Embryonic facial prominence (tissue), 1 donor: ENCODE results near the gene BOLA2.
"Not testable (repeated sequence)": the region's sequence is repeated elsewhere in the genome, so short reads cannot be mapped to it uniquely, and the experiment has no call there.

Experiments
- DNase-seq: peaks from one replicate; pipeline ENCODE4 v3.0.0-alpha.2; 2016; ENCODE audit errors: extremely low spot score

BOLA2 gene

GRCh38 chr16:29454269-29454668 is at the start of gene BOLA2, which contains the start of gene SLX1B:
Gene BOLA2, minus strand, starts transcription at chr16:29454351. Its CDS starts 98 bp downstream, at chr16:29454253.
Gene SLX1B, plus strand, starts transcription at chr16:29454533.
- DNase-seq, result not testable (repeated sequence)

- DNase-seq, result not testable (repeated sequence)
These were observed 28.1 kb upstream of the BOLA2 start for GRCh38 chr16:29482276-29482675.

GRCh38 chr16:29472065-29472464 is 17.9 kb upstream of the BOLA2 start:
- not testable (repeated sequence) for DNase-seq

DNA sequence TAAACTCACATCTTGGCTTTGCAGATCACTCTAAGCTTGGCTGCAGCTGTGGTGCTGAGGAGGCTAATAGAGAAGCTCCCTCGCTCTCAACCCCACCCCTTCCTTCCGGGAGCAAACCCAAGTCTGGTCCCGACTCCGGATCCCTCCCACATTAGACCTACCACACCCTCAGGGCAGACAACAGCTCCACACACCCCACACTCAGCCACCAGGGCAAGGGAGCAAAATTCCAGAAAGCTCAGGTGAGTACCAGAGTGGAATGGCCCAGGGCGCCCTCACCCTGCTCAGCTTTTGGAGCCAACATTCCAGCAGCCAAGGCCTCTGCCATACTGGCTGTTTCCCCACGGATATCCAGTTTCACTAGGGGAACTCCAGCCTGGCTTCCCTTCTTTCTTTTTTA is 15.5 kb upstream of the BOLA2 start:
- DNase-seq, result not testable (repeated sequence)

DNA sequence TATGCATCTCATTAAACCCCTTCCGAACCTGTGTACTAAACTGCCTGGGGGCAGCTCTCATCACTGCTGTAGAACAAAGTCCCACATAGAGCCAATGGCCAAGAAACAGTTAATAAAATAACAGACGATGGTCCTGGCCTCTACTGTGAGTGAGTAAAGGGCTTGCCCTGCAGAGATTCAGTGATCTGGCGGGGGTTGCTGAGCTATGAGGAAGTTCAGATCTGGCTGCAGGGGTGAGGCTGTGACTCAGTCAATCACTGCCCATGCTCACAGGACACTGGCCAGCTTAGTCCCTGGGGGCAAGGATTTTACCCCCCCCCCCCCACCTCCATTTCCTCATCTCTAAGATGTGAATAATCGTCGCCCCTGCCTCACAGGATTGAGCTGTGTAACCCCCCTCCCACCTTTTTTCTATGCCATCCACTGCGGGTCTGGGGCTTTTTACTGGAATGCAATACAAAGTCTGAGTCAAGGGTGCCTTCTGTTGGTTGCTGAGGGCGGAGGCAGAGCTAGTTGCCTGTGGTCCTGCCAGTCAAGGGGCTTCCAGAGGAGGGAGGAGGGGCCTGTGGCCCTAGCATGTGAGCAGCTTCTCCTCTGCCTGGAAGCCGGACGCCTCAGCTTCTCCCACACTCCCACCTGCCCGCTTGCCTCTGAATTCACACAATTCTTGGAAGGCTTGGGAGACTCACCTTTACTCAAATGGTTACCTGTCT is 13.7 kb upstream of the BOLA2 start:
- not testable (repeated sequence) for DNase-seq

DNA sequence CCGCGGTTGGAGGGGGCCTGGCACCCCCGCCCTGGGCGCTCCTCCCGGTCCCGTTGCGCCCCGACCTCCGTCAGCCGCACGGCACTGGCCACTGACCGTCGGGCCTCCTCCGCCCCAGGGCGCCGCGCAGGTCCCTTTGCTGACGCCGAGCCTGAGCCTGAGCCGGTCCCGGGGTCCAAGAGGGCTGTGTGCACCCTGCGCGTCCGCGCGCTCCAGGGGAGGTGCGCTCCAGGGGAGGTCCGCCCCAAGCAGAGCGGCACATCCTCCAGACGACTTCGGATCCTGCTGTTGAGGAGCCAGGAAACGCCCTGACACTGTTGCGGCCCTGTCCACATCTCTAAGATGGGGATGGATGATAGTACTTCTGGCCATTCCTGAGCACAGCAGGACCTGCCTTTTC is 12.8 kb upstream of the BOLA2 start:
- DNase-seq, result not testable (repeated sequence)

DNA sequence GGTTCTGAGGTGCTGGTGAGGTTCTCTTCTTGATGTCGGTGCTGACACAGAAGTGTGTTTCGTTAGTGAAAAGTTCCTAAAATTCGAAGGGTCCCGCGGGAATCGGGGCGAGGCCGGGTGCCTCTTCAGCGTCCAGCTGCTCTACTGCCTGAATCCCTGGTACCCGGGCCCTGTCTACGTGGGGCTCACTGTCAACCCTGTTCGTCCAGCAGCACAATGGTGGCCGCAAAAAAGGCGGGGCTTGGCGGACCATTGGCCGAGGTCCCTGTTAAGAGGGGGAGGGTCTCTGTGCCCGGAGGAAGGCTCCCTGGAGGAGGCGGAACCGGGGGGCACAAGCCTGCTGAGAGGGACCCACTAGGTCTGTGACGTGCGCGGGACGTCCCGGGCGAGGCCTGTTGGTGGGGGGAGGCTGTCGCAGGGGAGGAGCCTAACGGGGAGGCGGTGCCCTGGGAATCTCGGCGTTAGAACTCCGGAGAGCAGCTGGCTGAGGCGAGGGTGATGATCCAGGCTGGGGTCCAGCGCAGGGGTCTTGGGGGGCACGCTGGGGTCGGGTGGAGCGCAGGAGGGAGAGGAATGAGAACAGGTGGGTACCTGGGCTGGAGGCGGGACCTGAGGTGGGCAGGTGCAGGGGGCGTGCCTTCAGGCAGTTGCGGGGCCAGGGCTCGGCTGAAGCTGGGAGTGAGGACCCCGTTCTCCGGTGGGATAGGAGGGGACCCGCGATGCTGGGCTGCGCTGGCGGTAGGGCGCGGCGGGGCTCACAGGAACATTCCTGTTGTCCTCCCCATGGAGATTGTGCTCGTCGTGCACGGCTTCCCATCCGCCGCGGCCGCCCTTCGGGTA is 12.1 kb upstream of the BOLA2 start:
- DNase-seq, result not testable (repeated sequence)

DNA sequence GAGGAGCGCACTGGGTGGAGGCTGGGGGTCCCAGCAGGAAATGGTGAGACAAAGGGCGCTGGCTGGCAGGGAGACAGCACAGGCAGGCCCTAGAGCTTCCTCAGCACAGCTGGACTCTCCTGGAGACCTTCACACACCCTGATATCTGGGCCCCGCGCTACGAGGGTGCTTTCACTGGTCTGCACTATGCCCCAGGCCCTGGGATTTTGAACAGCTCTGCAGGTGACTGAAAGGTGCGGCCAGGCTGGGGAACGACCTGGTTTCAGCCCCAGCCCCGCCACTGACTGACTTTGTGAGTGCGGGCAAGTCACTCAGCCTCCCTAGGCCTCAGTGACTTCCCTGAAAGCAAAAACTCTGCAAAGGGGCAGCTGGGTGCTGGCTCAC is 6.5 kb upstream of the BOLA2 start:
- not testable (repeated sequence) for DNase-seq

- not testable (repeated sequence) for DNase-seq
These were observed 5.8 kb upstream of the BOLA2 start, which contains the start of gene SULT1A4 for GRCh38 chr16:29459706-29460646. Gene SULT1A4, plus strand, starts transcription at chr16:29459913. Its CDS starts 1,473 bp downstream, at chr16:29461386.

- DNase-seq, result not testable (repeated sequence)
These were observed 3.5 kb upstream of the BOLA2 start for GRCh38 chr16:29457660-29458059.

GRCh38 chr16:29454828-29455227 is 677 bp upstream of the BOLA2 start:
- not testable (repeated sequence) for DNase-seq

DNA sequence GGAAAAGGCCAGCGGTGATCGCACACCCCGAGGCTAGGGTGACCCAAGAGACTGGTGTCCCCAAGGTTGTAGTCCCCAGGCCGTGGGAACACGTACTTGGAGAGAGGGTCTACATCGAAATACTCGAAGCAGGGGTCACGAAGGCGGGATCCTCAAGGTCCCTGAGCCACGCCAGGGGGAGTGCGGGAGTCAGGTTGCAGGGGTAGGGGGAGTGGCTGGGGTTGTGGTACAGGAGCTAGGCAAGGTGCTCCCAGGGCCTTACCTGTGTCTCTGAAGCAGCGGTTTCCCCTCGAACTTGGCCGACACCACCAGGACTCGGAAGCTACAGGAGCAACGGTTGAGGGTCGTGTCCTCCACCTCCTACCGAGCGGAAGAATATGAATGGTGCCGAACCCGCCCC is 397 bp downstream of the BOLA2 start:
- DNase-seq, result not testable (repeated sequence)

GRCh38 chr16:29425390-29425789 is 28.8 kb downstream of the BOLA2 start:
- DNase-seq, result not testable (repeated sequence)

DNA sequence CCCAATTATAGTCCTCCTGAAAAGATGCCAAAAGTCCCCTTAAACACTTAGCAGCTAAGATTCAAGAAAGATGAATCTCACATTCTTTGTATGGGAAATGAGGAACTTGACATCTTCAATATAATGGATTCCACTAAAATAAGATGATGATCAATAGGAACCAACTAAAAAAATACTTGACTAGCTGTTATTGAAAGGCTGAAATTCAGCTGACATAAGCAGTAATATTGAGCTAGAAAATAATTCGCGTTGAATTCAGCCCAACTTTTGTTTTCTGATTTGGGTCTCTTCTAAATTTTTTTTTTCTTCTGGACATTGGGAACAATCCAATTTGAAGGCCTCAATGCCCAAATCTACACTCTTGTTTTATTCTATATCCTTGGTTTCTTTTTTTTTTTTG is 30.6 kb downstream of the BOLA2 start:
- not testable (repeated sequence) for DNase-seq

DNA sequence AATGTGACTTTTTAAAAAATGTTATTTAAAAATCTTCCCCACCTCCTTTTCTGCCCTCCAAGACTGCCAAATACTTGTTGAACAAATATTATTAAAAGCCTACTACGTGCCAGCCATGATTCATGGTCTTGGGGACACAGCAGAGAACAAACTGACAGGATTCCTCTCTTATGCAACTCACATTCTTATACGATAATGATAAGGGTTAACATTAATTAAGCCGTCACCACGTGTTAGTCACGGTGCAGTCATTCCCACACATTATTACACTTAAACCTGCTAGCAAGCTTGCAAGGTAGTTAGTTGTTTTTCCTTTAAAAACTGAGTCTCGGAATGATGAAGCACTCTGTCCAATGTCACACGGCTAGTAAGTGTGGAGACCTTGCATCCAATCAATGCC is 48.9 kb downstream of the BOLA2 start:
- DNase-seq, result not testable (repeated sequence)
